ENCODE data around the gene GP1BB.

- TF ChIP-seq CTCF (conservative IDR thresholded peaks at IDR 0.05; ENCODE audit: low read length) = no peak
- no peak for TF ChIP-seq EZH2phosphoT487 (IDR thresholded peaks at IDR 0.05; ENCODE audit: borderline replicate concordance)
Observed at GRCh38 chr22:19701420-19702145, 21.8 kb upstream of the GP1BB start.
